GM23248 (cell line): ENCODE results near the gene TBC1D8. TPM values are rescaled to one million over a fixed set of nuclear protein-coding genes. Genes with fewer than 3 reads are reported as not detected.

Source experiments
- DNase-seq: peaks from one replicate; pipeline ENCODE4 v3.0.0-alpha.2; 2015
- H2AFZ ChIP-seq: fragments of 200-600 bp; sonication (generic); 2 replicates; pipeline ENCODE4 v1.6.1; 2016; ENCODE audit warnings: antibody characterized with exemption
- H3F3A ChIP-seq: fragments of 200-600 bp; sonication (generic); 2 replicates; pipeline ENCODE4 v1.6.1; 2016; ENCODE audit warnings: mild to moderate bottlenecking, antibody characterized with exemption, mixed run types; ENCODE audit not compliant: insufficient read depth
- H3K27ac ChIP-seq: fragments of 200-600 bp; sonication (generic); 2 replicates; pipeline ENCODE4 v1.5.1; 2016; ENCODE audit warnings: mild to moderate bottlenecking
- H3K27me3 ChIP-seq: fragments of 200-600 bp; sonication (generic); replicated peaks from 2 replicates; pipeline ENCODE4 v1.6.1; 2016; ENCODE audit warnings: mild to moderate bottlenecking; ENCODE audit not compliant: insufficient read depth
- H3K36me3 ChIP-seq: fragments of 200-600 bp; sonication (generic); 2 replicates; pipeline ENCODE4 v1.6.1; 2016; ENCODE audit warnings: low read depth, mild to moderate bottlenecking
- H3K4me1 ChIP-seq: fragments of 200-600 bp; sonication (generic); 2 replicates; pipeline ENCODE4 v1.6.1; 2016; ENCODE audit warnings: mild to moderate bottlenecking; ENCODE audit not compliant: insufficient read depth
- H3K4me2 ChIP-seq: fragments of 200-600 bp; sonication (generic); one replicate; pipeline ENCODE4 v1.6.1; 2016; ENCODE audit warnings: mild to moderate bottlenecking; ENCODE audit not compliant: unreplicated experiment
- H3K4me3 ChIP-seq: fragments of 200-600 bp; sonication (generic); 2 replicates; pipeline ENCODE4 v1.5.1; 2016; ENCODE audit warnings: mild to moderate bottlenecking
- H3K79me2 ChIP-seq: fragments of 200-600 bp; sonication (generic); 2 replicates; pipeline ENCODE4 v1.6.1; 2016; ENCODE audit warnings: mild to moderate bottlenecking; ENCODE audit not compliant: insufficient read depth
- H3K9ac ChIP-seq: fragments of 200-600 bp; sonication (generic); 2 replicates; pipeline ENCODE4 v1.6.1; 2016; ENCODE audit warnings: mild to moderate bottlenecking
- H3K9me2 ChIP-seq: fragments of 200-600 bp; sonication (generic); 2 replicates; pipeline ENCODE4 v1.6.1; 2016; ENCODE audit warnings: mixed run types, mild to moderate bottlenecking, moderate library complexity; ENCODE audit not compliant: insufficient read depth
- H3K9me3 ChIP-seq: fragments of 200-600 bp; sonication (generic); one replicate; pipeline ENCODE4 v1.6.1; 2017; ENCODE audit warnings: low read depth
- H4K20me1 ChIP-seq: fragments of 200-600 bp; sonication (generic); 2 replicates; pipeline ENCODE4 v1.6.0; 2016; ENCODE audit not compliant: insufficient read depth
- EZH2 ChIP-seq: fragments of 200-600 bp; sonication (generic); IDR thresholded peaks from 2 replicates; pipeline ENCODE4 v1.6.1; 2018; ENCODE audit warnings: antibody characterized with exemption, mild to moderate bottlenecking; ENCODE audit not compliant: insufficient read depth, poor library complexity, severe bottlenecking
- EZH2phosphoT487 ChIP-seq: fragments of 200-600 bp; sonication (generic); IDR thresholded peaks from 2 replicates; pipeline ENCODE4 v1.6.1; 2018; ENCODE audit warnings: antibody characterized with exemption, moderate library complexity, mild to moderate bottlenecking, low read depth; ENCODE audit not compliant: insufficient read depth
- WGBS, 2 experiments: methylation state at CpG; one replicate each; pipeline ENCODE4 v1.1.6; 2015 to 2017; ENCODE audit warnings: low lambda C conversion rate in 2 of 2, low coverage in 1 of 2; ENCODE audit errors: missing lambda C conversion rate in 2 of 2; 5-methylcytosine and 5-hydroxymethylcytosine counted together
- in situ Hi-C: fragments of 300-500 bp; cut with MboI; formaldehyde crosslinking; loops from 2 replicates; pipeline ENCODE4 v1.15.0; 2020
- polyA plus RNA-seq: library from polyadenylated mRNA; unstranded; fragments of >200 nt; fragmentation: Nextera tagmentation; extraction: Ambion mirVana; gene quantifications from 2 replicates; pipeline ENCODE4 v1.2.1, GENCODE V29; 2016
- total RNA-seq: library from RNA; depleted of rRNA; stranded (reverse); fragments of >200 nt; shearing (Covaris generic); gene quantifications from 2 replicates; pipeline ENCODE4 v1.2.3, GENCODE V29; 2014

The TBC1D8 gene
- total and polyA plus RNA-seq, 2 experiments from 2014 or later = 2.5 to 2.6 TPM

- Histone ChIP-seq H3K4me3 (no peak overlapping the region), H3K9me2 (no peaks in the 10 kb centered on the region), H3K27ac (no peak overlapping the region), H3K79me2 (no peaks in the 10 kb centered on the region), H3K9ac (no peak overlapping the region), H3K27me3 (no peaks in the 10 kb centered on the region), H3K9me3 (no peaks in the 10 kb centered on the region), H4K20me1 (no peaks in the 10 kb centered on the region), H2AFZ (no peak overlapping the region), H3K4me2 (no peak overlapping the region), H3K4me1 (peaks cover 6% of the 10 kb centered on the region), H3F3A (no peaks in the 10 kb centered on the region), H3K36me3 (no peaks in the 10 kb centered on the region)
- DNase-seq = peak; percentile 83
- WGBS, 2 experiments = 77 to 79% methylated on average over 3 of the region's 3 CpGs
- in situ Hi-C loops = no loop called here
- TF ChIP-seq EZH2phosphoT487 (no peak), EZH2 (no peak)
These were observed 9.3 kb upstream of the TBC1D8 start for GRCh38 chr2:101160454-101160853.

DNA sequence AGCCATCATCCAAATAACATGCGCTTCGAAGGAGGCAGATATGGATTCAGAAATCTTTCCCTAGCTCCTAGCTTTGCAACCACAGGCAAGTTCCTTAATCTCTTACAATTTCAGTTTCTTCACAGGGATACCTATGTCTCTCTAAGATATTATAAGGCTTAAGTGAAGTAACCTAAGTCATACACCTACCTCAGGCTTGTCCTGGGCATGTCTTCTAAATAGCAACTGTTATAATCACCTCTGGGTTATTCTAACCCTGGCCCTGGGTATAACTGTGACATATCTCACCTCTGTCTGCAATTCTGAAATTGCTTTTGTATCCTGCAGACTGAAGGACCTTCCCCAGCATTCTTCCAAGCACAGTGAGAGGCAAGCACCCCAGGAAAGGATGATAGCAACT lies 8.3 kb upstream of the TBC1D8 start:
- H3F3A ChIP-seq = no peaks in the 10 kb centered on the region
- H3K27me3 ChIP-seq = no peaks in the 10 kb centered on the region
- H3K4me2 ChIP-seq = no peak overlapping the region
- TF ChIP-seq EZH2phosphoT487 (no peak), EZH2 (no peak)
- no peaks in the 10 kb centered on the region for H3K79me2 ChIP-seq
- H3K36me3 ChIP-seq = no peaks in the 10 kb centered on the region
- no peaks in the 10 kb centered on the region for H3K9me2 ChIP-seq
- H3K4me3 ChIP-seq = no peak overlapping the region
- peaks cover 6% of the 10 kb centered on the region for H3K4me1 ChIP-seq
- H2AFZ ChIP-seq = no peak overlapping the region
- WGBS, 2 experiments = 96 to 100% methylated on average over 2 of the region's 2 CpGs
- H3K9me3 ChIP-seq = no peaks in the 10 kb centered on the region
- in situ Hi-C loops = no loop called here
- H3K9ac ChIP-seq = no peak overlapping the region
- no peak overlapping the region for H3K27ac ChIP-seq
- no peak for DNase-seq
- no peaks in the 10 kb centered on the region for H4K20me1 ChIP-seq

DNA sequence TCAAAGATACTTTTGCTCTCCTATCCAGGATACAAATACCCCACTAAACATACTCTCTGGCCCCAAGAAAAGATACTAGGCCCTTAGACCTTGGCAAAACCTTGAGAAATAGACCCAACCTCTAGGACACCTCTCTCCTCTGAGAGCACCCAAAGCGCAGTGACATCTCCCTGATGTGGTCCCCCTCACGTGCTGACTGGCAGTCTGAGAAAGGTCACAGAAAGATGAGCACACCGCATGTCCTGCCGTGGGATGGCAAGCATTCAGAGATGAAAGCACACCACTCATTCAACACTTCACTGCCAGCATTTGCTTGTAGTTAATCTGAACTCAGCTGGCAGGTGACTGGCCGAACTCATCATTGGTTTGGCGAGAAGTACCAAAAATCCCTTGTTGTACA lies 6.1 kb upstream of the TBC1D8 start:
- no peaks in the 10 kb centered on the region for H3K9me2 ChIP-seq
- H3K79me2 ChIP-seq = no peaks in the 10 kb centered on the region
- no peaks in the 10 kb centered on the region for H3K9me3 ChIP-seq
- TF ChIP-seq EZH2 (no peak), EZH2phosphoT487 (no peak)
- in situ Hi-C loops = no loop called here
- H3K4me3 ChIP-seq = no peak overlapping the region
- no peak overlapping the region for H3K9ac ChIP-seq
- H3K4me2 ChIP-seq = no peak overlapping the region
- H3K27ac ChIP-seq = no peak overlapping the region
- no peaks in the 10 kb centered on the region for H3K36me3 ChIP-seq
- H4K20me1 ChIP-seq = no peaks in the 10 kb centered on the region
- peaks cover 10% of the 10 kb centered on the region for H3K4me1 ChIP-seq
- 90 to 92% methylated on average over 6 of the region's 6 CpGs for WGBS, 2 experiments
- H2AFZ ChIP-seq = no peak overlapping the region
- H3F3A ChIP-seq = 0 out of 2 replicates have a peak, but pooled peaks cover 2% of the 10 kb centered on the region
- H3K27me3 ChIP-seq = no peaks in the 10 kb centered on the region
- no peak for DNase-seq

GRCh38 chr2:101153787-101154186 lies 2.6 kb upstream of the TBC1D8 start:
- Histone ChIP-seq H3K27ac (no peak overlapping the region), H3K4me2 (no peak overlapping the region), H3F3A (0 out of 2 replicates have a peak, but pooled peaks cover 9% of the 10 kb centered on the region), H2AFZ (no peak overlapping the region), H3K4me1 (peaks cover 15% of the 10 kb centered on the region; the same call in 1 of the 2 replicates), H3K9me2 (no peaks in the 10 kb centered on the region), H3K36me3 (no peaks in the 10 kb centered on the region), H3K9me3 (no peaks in the 10 kb centered on the region), H3K9ac (no peak overlapping the region), H3K79me2 (peaks cover 14% of the 10 kb centered on the region; the same call in 1 of the 2 replicates), H3K4me3 (no peak overlapping the region), H3K27me3 (no peaks in the 10 kb centered on the region; the same call in 1 of the 2 replicates), H4K20me1 (no peaks in the 10 kb centered on the region)
- in situ Hi-C loops = no loop called here
- 82 to 87% methylated on average over 7 of the region's 7 CpGs for WGBS, 2 experiments
- TF ChIP-seq EZH2phosphoT487 (no peak), EZH2 (no peak)
- no peak for DNase-seq
